SK-N-SH (cell line): ENCODE results near the gene TMEM94. TPM values are rescaled to one million over a fixed set of nuclear protein-coding genes. Genes with fewer than 3 reads are reported as not detected.

ENCODE experiments used
- CTCF ChIA-PET: fragments of 300-600, 350-600 bp; formaldehyde crosslinking; extraction: SDS; loops from one replicate; lab custom pipeline; 2021; lab: Yijun Ruan, JAX
- POLR2A ChIA-PET: fragments of 350-600 bp; sonication (Branson Sonifier 250); formaldehyde crosslinking; extraction: SDS; loops from one replicate; lab custom pipeline; 2020; ENCODE audit warnings: antibody characterized with exemption, inconsistent platforms; lab: Yijun Ruan, JAX
- DNase-seq: peaks from one replicate; pipeline ENCODE4 v3.0.0; 2012
- H2AFZ ChIP-seq: fragments of 200-600 bp; sonication (generic); 2 replicates; pipeline ENCODE4 v1.8.1; 2016; ENCODE audit warnings: antibody characterized with exemption, mild to moderate bottlenecking, low read depth
- H3F3A ChIP-seq: fragments of 200-600 bp; sonication (generic); replicated peaks from 2 replicates; pipeline ENCODE3; 2016; ENCODE audit warnings: antibody characterized with exemption, mild to moderate bottlenecking; ENCODE audit not compliant: insufficient read depth
- H3K27ac ChIP-seq, 2 experiments: fragments of 200-500 bp in 1 of 2; fragments of 200-600 bp in 1 of 2; sonication (Bioruptor generic) in 1 of 2; sonication (generic), shearing (Covaris generic) in 1 of 2; 2 replicates each; pipeline versions ENCODE4 v1.5.1 to v1.6.1; 2014 to 2016; ENCODE audit warnings: low read depth in 2 of 2, inconsistent platforms in 1 of 2, low read length in 1 of 2, mild to moderate bottlenecking in 1 of 2, mixed read lengths in 1 of 2
- H3K27me3 ChIP-seq: fragments of 200-600 bp; sonication (generic), shearing (Covaris generic); 2 replicates; pipeline ENCODE4 v1.6.1; 2016; ENCODE audit warnings: mixed run types; ENCODE audit not compliant: insufficient read depth
- H3K36me3 ChIP-seq, 2 experiments: fragments of 200-500 bp in 1 of 2; fragments of 200-600 bp in 1 of 2; sonication (Bioruptor generic) in 1 of 2; sonication (generic) in 1 of 2; replicated peaks in 1 of 2; 2 replicates each; pipeline versions ENCODE3 to v1.5.1; 2014 to 2016; ENCODE audit warnings: low read length in 1 of 2, mild to moderate bottlenecking in 1 of 2; ENCODE audit not compliant: insufficient read depth in 2 of 2, control insufficient read depth in 1 of 2
- H3K4me1 ChIP-seq, 2 experiments: fragments of 200-500 bp in 1 of 2; fragments of 200-600 bp in 1 of 2; sonication (Bioruptor generic) in 1 of 2; sonication (generic), shearing (Covaris generic) in 1 of 2; 2 replicates each; pipeline versions ENCODE4 v1.5.1 to v1.6.1; 2014 to 2016; ENCODE audit warnings: low read depth in 1 of 2, low read length in 1 of 2, mixed run types in 1 of 2; ENCODE audit not compliant: insufficient read depth in 2 of 2, control insufficient read depth in 1 of 2
- H3K4me2 ChIP-seq: fragments of 200-600 bp; sonication (generic), shearing (Covaris generic); 2 replicates; pipeline ENCODE4 v1.6.1; 2017; ENCODE audit warnings: mixed run types
- H3K4me3 ChIP-seq, 2 experiments: fragments of 200-500 bp in 1 of 2; fragments of 200-600 bp in 1 of 2; sonication (Bioruptor generic) in 1 of 2; sonication (generic), shearing (Covaris generic) in 1 of 2; 2 replicates each; pipeline versions ENCODE4 v1.5.1 to v1.8.1; 2014 to 2016; ENCODE audit warnings: low read depth in 2 of 2, inconsistent platforms in 1 of 2, low read length in 1 of 2, mild to moderate bottlenecking in 1 of 2, mixed read lengths in 1 of 2, moderate library complexity in 1 of 2
- H3K79me2 ChIP-seq: fragments of 200-600 bp; sonication (generic); 2 replicates; pipeline ENCODE4 v1.8.1; 2017; ENCODE audit warnings: mild to moderate bottlenecking; ENCODE audit not compliant: insufficient read depth
- H3K9ac ChIP-seq: fragments of 200-600 bp; sonication (generic); 2 replicates; pipeline ENCODE4 v1.6.1; 2017; ENCODE audit warnings: mixed run types
- H3K9me2 ChIP-seq: fragments of 200-600 bp; sonication (generic); 2 replicates; pipeline ENCODE4 v1.6.1; 2017; ENCODE audit warnings: mixed run types
- H3K9me3 ChIP-seq: fragments of 200-600 bp; sonication (generic); 2 replicates; pipeline ENCODE4 v1.6.1; 2017; ENCODE audit warnings: mixed run types, mild to moderate bottlenecking, moderate library complexity
- H4K20me1 ChIP-seq: fragments of 200-600 bp; sonication (generic); 2 replicates; pipeline ENCODE4 v1.6.1; 2017; ENCODE audit warnings: mild to moderate bottlenecking, mixed run types; ENCODE audit not compliant: insufficient read depth
- FOXJ3 ChIP-seq: sonication (generic); formaldehyde crosslinking; IDR thresholded peaks from 2 replicates; pipeline ENCODE4 v1.5.1; 2020; ENCODE audit warnings: mild to moderate bottlenecking, missing genetic modification reagents
- FOXM1 ChIP-seq: IDR thresholded peaks from 2 replicates; pipeline ENCODE4 v1.4.0; 2012; ENCODE audit warnings: low read depth, mild to moderate bottlenecking
- GABPA ChIP-seq: IDR thresholded peaks from 2 replicates; pipeline ENCODE4 v1.4.0; 2012; ENCODE audit warnings: low read depth, mild to moderate bottlenecking
- JUND ChIP-seq: IDR thresholded peaks from 2 replicates; pipeline ENCODE4 v1.4.0; 2012
- MEF2A ChIP-seq: IDR thresholded peaks from 2 replicates; pipeline ENCODE4 v1.4.0; 2012; ENCODE audit warnings: low read depth, borderline replicate concordance
- MXI1 ChIP-seq: IDR thresholded peaks from 2 replicates; pipeline ENCODE4 v1.6.1; 2012; ENCODE audit warnings: mild to moderate bottlenecking, low read depth, low read length, improper control_type of control experiment
- NRF1 ChIP-seq: IDR thresholded peaks from 2 replicates; pipeline ENCODE4 v1.6.1; 2012; ENCODE audit warnings: low read depth, mild to moderate bottlenecking, low read length
- RAD21 ChIP-seq: IDR thresholded peaks from 2 replicates; pipeline ENCODE4 v1.6.1; 2012; ENCODE audit warnings: mild to moderate bottlenecking, low read length
- RXRA ChIP-seq: IDR thresholded peaks from 2 replicates; pipeline ENCODE4 v1.4.0; 2012; ENCODE audit warnings: low read depth, mild to moderate bottlenecking, borderline replicate concordance
- WGBS: methylation state at CpG from one replicate; pipeline ENCODE4 v1.1.6; 2017; ENCODE audit warnings: low lambda C conversion rate; 5-methylcytosine and 5-hydroxymethylcytosine counted together
- polyA plus RNA-seq, 3 experiments: library from polyadenylated mRNA; depleted of rRNA; stranded (reverse); fragments of >200 nt; gene quantifications; 2 replicates each; pipeline ENCODE4 v1.2.3, GENCODE V29; 2012
- TF ChIP-seq, protein P1 (sequence below): fragments of 150-350 bp; IDR thresholded peaks from 2 replicates; pipeline ENCODE4 v1.6.1; 2016; ENCODE audit warnings: mild to moderate bottlenecking, low read depth, low read length
- TF ChIP-seq, protein P2 (sequence below): fragments of 150-350 bp; IDR thresholded peaks from 2 replicates; pipeline ENCODE4 v1.6.1; 2017; ENCODE audit warnings: antibody characterized with exemption, low read length, low read depth, borderline replicate concordance

Gene TMEM94
- polyA plus RNA-seq, 1 of the 3 experiments (the other 2 are of a cell fraction), result 89.9 TPM

DNA sequence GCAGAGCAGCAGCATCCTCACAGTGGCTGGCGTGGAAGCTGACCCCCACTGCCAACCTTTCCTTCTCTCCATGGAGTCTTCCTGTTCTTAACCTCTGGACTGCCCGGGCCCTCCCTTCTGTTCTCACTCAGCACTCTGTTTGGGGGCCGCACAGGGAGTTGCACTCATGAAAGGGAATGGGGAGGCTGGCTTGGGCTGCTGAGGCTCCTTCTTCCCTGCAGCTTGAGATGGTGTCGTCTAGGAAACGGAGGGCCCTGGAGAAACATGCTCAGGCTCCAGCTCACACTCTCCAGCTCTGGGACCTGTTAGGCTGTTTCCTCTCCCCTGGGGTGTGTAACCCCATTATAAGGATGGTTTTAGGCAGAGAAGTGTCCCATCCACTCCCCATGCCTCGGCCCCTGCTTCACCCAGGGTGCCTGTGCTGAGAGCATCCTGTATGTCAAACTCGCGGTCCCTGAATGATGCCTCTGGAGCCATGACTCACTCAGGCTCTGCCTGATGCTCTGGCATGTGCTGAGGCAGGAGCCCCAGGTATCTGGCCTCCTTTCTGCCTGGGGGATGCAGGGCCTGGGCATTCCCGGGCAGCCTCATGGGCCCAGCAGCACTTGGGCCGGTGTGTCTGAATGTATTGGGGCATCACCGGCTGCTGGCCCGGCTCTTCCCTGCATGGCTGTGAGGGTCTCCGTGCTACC, 18.9 kb downstream of the TMEM94 start:
- Histone ChIP-seq H2AFZ (no peak overlapping the region), H3K4me2 (no peak overlapping the region; the same call in 1 of the 2 replicates), H3K27me3 (no peaks in the 10 kb centered on the region), H3K9ac (no peak overlapping the region), H3K27ac (no peak overlapping the region), H3K79me2 (0 out of 2 replicates have a peak, but pooled peaks cover under 1% of the 10 kb centered on the region), H3K9me2 (no peaks in the 10 kb centered on the region), H3K4me1 (no peaks in the 10 kb centered on the region), H3K4me3 (no peak overlapping the region), H3K9me3 (no peaks in the 10 kb centered on the region), H3K36me3 (peaks cover 21 to 27% of the 10 kb centered on the region in 2 experiments), H3F3A (no peaks in the 10 kb centered on the region), H4K20me1 (peaks cover 16% of the 10 kb centered on the region; the same call in 1 of the 2 replicates)
- CTCF ChIA-PET, result interaction anchor here (1.5 to 2.8 kb wide), 2 partner anchors 11 to 41 kb away, joined by 3 to 7 read pairs; partner anchors contain the start of gene TSEN54
- POLR2A ChIA-PET, result no interaction called here
- DNase-seq, result no peak
- 91% methylated on average over 9 of the region's 13 CpGs for WGBS
- no peak for TF ChIP-seq FOXJ3 (CRISPR knock-in tag)

DNA sequence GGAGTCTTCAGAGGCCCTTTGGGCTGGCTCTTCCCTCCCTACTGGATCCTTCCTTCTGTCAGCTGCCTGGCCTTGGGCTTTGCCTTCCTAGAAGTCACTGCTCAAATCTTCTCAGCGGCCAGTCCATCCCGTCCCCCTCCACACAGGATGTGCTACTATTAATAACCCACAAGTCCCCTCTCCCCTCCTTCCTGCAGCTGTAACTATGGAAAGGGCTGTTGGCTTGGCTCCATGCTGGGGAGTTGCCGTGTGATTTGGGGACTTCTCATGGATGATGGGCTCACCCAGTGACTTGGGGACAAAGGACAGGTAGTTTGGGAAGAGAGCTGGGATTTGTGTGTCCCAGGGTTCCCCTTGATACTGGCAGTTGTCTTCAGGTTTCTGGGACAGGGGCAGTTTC, 19.4 kb downstream of the TMEM94 start:
- Histone ChIP-seq H3K79me2 (no peaks in the 10 kb centered on the region), H3K4me1 (no peaks in the 10 kb centered on the region), H3K9ac (no peak overlapping the region), H3K9me3 (no peaks in the 10 kb centered on the region), H3K27me3 (no peaks in the 10 kb centered on the region), H4K20me1 (peaks cover 17% of the 10 kb centered on the region; the same call in 1 of the 2 replicates), H3K9me2 (no peaks in the 10 kb centered on the region), H3K27ac (no peak overlapping the region), H3F3A (no peaks in the 10 kb centered on the region), H2AFZ (no peak overlapping the region), H3K4me2 (no peak overlapping the region; the same call in 1 of the 2 replicates), H3K4me3 (no peak overlapping the region), H3K36me3 (peaks cover 21 to 27% of the 10 kb centered on the region in 2 experiments)
- DNase-seq, result no peak
- CTCF ChIA-PET, result interaction anchor here (0.9 kb wide), 2 partner anchors 36 to 157 kb away, joined by 3 read pairs; partner anchors contain the start of gene SMIM5
- TF ChIP-seq NRF1 (no peak), MXI1 (no peak), RXRA (no peak), RAD21 (no peak), GABPA (no peak), JUND (no peak), FOXM1 (no peak), MEF2A (no peak)
- TF ChIP-seq, protein P1, sequence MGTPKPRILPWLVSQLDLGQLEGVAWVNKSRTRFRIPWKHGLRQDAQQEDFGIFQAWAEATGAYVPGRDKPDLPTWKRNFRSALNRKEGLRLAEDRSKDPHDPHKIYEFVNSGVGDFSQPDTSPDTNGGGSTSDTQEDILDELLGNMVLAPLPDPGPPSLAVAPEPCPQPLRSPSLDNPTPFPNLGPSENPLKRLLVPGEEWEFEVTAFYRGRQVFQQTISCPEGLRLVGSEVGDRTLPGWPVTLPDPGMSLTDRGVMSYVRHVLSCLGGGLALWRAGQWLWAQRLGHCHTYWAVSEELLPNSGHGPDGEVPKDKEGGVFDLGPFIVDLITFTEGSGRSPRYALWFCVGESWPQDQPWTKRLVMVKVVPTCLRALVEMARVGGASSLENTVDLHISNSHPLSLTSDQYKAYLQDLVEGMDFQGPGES, result no peak
- TF ChIP-seq, protein P2, sequence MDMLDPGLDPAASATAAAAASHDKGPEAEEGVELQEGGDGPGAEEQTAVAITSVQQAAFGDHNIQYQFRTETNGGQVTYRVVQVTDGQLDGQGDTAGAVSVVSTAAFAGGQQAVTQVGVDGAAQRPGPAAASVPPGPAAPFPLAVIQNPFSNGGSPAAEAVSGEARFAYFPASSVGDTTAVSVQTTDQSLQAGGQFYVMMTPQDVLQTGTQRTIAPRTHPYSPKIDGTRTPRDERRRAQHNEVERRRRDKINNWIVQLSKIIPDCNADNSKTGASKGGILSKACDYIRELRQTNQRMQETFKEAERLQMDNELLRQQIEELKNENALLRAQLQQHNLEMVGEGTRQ, result no peak
- 88% methylated on average over 3 of the region's 3 CpGs for whole genome bisulfite sequencing
- POLR2A ChIA-PET, result interaction anchor here (1.1 kb wide), 2 partner anchors 19 to 24 kb away, joined by 3 to 4 read pairs; partner anchors contain the start of gene TMEM94
